ENCODE results near the gene KCNT1.

DNA sequence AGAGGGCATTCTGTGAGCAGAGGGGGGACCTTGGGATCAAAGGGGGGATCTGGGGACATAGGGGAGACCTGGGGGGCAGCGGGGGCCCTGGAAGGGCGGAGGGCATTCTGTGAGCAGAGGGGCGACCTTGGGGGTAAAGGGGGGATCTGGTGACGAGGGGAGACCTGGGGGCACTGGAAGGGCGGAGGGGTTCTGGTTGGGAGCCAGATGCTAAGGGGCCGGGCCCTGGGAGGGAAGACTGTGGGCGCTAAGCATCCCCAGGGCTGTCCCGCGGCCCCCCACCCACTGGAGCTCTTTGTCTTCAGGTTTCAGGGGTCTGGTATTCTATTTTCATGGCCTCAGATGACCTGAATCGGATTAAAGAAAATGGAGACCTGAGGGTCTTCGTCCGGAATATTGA is 38.1 kb upstream of the KCNT1 start:
- TF ChIP-seq, protein P1, sequence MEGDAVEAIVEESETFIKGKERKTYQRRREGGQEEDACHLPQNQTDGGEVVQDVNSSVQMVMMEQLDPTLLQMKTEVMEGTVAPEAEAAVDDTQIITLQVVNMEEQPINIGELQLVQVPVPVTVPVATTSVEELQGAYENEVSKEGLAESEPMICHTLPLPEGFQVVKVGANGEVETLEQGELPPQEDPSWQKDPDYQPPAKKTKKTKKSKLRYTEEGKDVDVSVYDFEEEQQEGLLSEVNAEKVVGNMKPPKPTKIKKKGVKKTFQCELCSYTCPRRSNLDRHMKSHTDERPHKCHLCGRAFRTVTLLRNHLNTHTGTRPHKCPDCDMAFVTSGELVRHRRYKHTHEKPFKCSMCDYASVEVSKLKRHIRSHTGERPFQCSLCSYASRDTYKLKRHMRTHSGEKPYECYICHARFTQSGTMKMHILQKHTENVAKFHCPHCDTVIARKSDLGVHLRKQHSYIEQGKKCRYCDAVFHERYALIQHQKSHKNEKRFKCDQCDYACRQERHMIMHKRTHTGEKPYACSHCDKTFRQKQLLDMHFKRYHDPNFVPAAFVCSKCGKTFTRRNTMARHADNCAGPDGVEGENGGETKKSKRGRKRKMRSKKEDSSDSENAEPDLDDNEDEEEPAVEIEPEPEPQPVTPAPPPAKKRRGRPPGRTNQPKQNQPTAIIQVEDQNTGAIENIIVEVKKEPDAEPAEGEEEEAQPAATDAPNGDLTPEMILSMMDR (IDR thresholded peaks at IDR 0.05) = no peak
- no peak for TF ChIP-seq POLR2A (IDR thresholded peaks at IDR 0.05)

Data from esophagus squamous epithelium (tissue), 4 donors.